GM12872 (cell line): ENCODE results near the gene OR52J3.

Experiments used
- CTCF ChIP-seq: IDR thresholded peaks from 3 replicates; pipeline ENCODE4 v1.5.1; 2011; ENCODE audit warnings: low read depth, mild to moderate bottlenecking, low read length, moderate library complexity; ENCODE audit not compliant: insufficient read depth

The OR52J3 gene

GRCh38 chr11:5096011-5096410, 49.7 kb downstream of the OR52J3 start:
- TF ChIP-seq CTCF = no peak
